ENCODE measurements around the gene SIX5. TPM values are rescaled to one million over a fixed set of nuclear protein-coding genes. Genes with fewer than 3 reads are reported as not detected.

Gene SIX5
- total and polyA plus RNA-seq, 9 of the 15 experiments (the other 6 are each of a cell fraction or from before 2014, with no cell fraction given), result 1.4 to 17.2 (median 7.4) TPM; not detected in 2

DNA sequence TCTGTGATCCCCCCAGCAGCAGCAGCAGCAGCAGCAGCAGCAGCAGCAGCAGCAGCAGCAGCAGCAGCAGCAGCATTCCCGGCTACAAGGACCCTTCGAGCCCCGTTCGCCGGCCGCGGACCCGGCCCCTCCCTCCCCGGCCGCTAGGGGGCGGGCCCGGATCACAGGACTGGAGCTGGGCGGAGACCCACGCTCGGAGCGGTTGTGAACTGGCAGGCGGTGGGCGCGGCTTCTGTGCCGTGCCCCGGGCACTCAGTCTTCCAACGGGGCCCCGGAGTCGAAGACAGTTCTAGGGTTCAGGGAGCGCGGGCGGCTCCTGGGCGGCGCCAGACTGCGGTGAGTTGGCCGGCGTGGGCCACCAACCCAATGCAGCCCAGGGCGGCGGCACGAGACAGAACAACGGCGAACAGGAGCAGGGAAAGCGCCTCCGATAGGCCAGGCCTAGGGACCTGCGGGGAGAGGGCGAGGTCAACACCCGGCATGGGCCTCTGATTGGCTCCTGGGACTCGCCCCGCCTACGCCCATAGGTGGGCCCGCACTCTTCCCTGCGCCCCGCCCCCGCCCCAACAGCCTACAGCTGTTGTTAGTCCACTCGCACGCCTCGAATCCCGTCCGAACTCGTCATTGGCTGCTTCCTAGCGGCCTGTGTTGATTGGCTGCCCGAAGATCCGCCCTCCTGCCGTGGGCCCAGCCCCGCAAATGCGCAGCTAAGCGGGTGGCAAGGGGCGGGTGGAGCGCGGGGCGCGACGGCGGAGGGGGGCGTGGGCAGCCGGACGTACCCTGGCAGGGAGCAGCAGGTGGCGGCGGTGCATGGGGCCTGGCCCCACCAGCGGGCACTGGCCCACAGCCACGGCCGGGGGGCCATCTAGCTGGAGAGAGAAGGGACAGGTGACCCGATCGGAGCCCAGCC, 1.4 kb upstream of the SIX5 start (continued):
- TF ChIP-seq, protein P1, sequence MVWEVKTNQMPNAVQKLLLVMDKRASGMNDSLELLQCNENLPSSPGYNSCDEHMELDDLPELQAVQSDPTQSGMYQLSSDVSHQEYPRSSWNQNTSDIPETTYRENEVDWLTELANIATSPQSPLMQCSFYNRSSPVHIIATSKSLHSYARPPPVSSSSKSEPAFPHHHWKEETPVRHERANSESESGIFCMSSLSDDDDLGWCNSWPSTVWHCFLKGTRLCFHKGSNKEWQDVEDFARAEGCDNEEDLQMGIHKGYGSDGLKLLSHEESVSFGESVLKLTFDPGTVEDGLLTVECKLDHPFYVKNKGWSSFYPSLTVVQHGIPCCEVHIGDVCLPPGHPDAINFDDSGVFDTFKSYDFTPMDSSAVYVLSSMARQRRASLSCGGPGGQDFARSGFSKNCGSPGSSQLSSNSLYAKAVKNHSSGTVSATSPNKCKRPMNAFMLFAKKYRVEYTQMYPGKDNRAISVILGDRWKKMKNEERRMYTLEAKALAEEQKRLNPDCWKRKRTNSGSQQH (CRISPR knock-in tag; IDR thresholded peaks at IDR 0.05), result no peak
- TF ChIP-seq CTBP1 (IDR thresholded peaks at IDR 0.05; ENCODE audit: borderline replicate concordance) (peak; percentile 94), KLF1 (tag; IDR thresholded peaks at IDR 0.05) (peak; percentile 80), SMARCB1 (IDR thresholded peaks at IDR 0.05; ENCODE audit: insufficient read length, low read depth) (no peak), ZNF12 (CRISPR knock-in tag; IDR thresholded peaks at IDR 0.05) (no peak), CCAR2 (IDR thresholded peaks at IDR 0.05; ENCODE audit: low read depth, low read length) (no peak), ZNF644 (tag; IDR thresholded peaks at IDR 0.05; ENCODE audit: low read depth) (no peak), MYBL2 (IDR thresholded peaks at IDR 0.05; ENCODE audit: low read depth) (no peak), MYBL2 (CRISPR knock-in tag; IDR thresholded peaks at IDR 0.05; ENCODE audit: borderline replicate concordance) (no peak), ZNF830 (CRISPR knock-in tag; IDR thresholded peaks at IDR 0.05) (peak; percentile 86; the same call in 1 of the 2 replicates), MEF2D (tag; conservative IDR thresholded peaks at IDR 0.05; ENCODE audit: low read depth) (no peak), ZNF41 (CRISPR knock-in tag; conservative IDR thresholded peaks at IDR 0.05) (no peak), PCBP1 (IDR thresholded peaks at IDR 0.05; ENCODE audit: low read depth, low read length, poor library complexity, severe bottlenecking) (peak; percentile 98)
- TF ChIP-seq, protein P2, sequence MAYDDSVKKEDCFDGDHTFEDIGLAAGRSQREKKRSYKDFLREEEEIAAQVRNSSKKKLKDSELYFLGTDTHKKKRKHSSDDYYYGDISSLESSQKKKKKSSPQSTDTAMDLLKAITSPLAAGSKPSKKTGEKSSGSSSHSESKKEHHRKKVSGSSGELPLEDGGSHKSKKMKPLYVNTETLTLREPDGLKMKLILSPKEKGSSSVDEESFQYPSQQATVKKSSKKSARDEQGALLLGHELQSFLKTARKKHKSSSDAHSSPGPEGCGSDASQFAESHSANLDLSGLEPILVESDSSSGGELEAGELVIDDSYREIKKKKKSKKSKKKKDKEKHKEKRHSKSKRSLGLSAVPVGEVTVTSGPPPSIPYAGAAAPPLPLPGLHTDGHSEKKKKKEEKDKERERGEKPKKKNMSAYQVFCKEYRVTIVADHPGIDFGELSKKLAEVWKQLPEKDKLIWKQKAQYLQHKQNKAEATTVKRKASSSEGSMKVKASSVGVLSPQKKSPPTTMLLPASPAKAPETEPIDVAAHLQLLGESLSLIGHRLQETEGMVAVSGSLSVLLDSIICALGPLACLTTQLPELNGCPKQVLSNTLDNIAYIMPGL (CRISPR knock-in tag; IDR thresholded peaks at IDR 0.05), result no peak
- TF ChIP-seq, protein P3, sequence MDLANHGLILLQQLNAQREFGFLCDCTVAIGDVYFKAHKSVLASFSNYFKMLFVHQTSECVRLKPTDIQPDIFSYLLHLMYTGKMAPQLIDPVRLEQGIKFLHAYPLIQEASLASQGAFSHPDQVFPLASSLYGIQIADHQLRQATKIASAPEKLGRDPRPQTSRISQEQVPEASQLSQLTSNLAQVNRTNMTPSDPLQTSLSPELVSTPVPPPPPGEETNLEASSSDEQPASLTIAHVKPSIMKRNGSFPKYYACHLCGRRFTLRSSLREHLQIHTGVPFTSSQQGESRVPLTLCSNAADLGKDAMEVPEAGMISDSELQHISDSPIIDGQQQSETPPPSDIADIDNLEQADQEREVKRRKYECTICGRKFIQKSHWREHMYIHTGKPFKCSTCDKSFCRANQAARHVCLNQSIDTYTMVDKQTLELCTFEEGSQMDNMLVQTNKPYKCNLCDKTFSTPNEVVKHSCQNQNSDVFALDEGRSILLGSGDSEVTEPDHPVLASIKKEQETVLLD (IDR thresholded peaks at IDR 0.05), result no peak
- TF ChIP-seq, protein P4, sequence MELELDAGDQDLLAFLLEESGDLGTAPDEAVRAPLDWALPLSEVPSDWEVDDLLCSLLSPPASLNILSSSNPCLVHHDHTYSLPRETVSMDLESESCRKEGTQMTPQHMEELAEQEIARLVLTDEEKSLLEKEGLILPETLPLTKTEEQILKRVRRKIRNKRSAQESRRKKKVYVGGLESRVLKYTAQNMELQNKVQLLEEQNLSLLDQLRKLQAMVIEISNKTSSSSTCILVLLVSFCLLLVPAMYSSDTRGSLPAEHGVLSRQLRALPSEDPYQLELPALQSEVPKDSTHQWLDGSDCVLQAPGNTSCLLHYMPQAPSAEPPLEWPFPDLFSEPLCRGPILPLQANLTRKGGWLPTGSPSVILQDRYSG (tag; conservative IDR thresholded peaks at IDR 0.05; ENCODE audit: low read depth), result no peak
- TF ChIP-seq, protein P5, sequence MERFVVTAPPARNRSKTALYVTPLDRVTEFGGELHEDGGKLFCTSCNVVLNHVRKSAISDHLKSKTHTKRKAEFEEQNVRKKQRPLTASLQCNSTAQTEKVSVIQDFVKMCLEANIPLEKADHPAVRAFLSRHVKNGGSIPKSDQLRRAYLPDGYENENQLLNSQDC (CRISPR knock-in tag; IDR thresholded peaks at IDR 0.05), result no peak
- TF ChIP-seq, protein P6, sequence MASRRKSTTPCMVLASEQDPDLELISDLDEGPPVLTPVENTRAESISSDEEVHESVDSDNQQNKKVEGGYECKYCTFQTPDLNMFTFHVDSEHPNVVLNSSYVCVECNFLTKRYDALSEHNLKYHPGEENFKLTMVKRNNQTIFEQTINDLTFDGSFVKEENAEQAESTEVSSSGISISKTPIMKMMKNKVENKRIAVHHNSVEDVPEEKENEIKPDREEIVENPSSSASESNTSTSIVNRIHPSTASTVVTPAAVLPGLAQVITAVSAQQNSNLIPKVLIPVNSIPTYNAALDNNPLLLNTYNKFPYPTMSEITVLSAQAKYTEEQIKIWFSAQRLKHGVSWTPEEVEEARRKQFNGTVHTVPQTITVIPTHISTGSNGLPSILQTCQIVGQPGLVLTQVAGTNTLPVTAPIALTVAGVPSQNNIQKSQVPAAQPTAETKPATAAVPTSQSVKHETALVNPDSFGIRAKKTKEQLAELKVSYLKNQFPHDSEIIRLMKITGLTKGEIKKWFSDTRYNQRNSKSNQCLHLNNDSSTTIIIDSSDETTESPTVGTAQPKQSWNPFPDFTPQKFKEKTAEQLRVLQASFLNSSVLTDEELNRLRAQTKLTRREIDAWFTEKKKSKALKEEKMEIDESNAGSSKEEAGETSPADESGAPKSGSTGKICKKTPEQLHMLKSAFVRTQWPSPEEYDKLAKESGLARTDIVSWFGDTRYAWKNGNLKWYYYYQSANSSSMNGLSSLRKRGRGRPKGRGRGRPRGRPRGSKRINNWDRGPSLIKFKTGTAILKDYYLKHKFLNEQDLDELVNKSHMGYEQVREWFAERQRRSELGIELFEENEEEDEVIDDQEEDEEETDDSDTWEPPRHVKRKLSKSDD (conservative IDR thresholded peaks at IDR 0.05; ENCODE audit: low read length), result no peak
